Putamen (tissue), 1 donor: ENCODE results near the gene SNRNP27.

Source experiments
- DNase-seq: peaks from one replicate; pipeline ENCODE4 v3.0.0-alpha.2; 2016; ENCODE audit warnings: low spot score

The SNRNP27 gene

GRCh38 chr2:69916106-69916505 lies 22.4 kb downstream of the SNRNP27 start:
- no peak for DNase-seq

- DNase-seq: no peak
Measured at GRCh38 chr2:69917852-69918251, 24.1 kb downstream of the SNRNP27 start.

GRCh38 chr2:69918401-69918800 lies 24.6 kb downstream of the SNRNP27 start:
- DNase-seq: no peak

- DNase-seq: no peak
Measured at GRCh38 chr2:69923116-69923515, 29.4 kb downstream of the SNRNP27 start.

GRCh38 chr2:69926849-69927515 lies 33.2 kb downstream of the SNRNP27 start:
- no peak for DNase-seq

- no peak for DNase-seq
Measured at GRCh38 chr2:69931832-69932595, 38.3 kb downstream of the SNRNP27 start.

GRCh38 chr2:69932596-69932922 lies 38.8 kb downstream of the SNRNP27 start:
- no peak for DNase-seq

- no peak for DNase-seq
Measured at GRCh38 chr2:69933254-69933828, 39.6 kb downstream of the SNRNP27 start.

GRCh38 chr2:69933839-69934613 lies 40.3 kb downstream of the SNRNP27 start:
- DNase-seq: peak; percentile 31

GRCh38 chr2:69934614-69934908 lies 40.8 kb downstream of the SNRNP27 start:
- no peak for DNase-seq

- DNase-seq: no peak
Measured at GRCh38 chr2:69935011-69935410, 41.3 kb downstream of the SNRNP27 start.

GRCh38 chr2:69936906-69937305 lies 43.1 kb downstream of the SNRNP27 start:
- DNase-seq: no peak

GRCh38 chr2:69937968-69938367 lies 44.2 kb downstream of the SNRNP27 start:
- DNase-seq: no peak

GRCh38 chr2:69939722-69940121 lies 46.0 kb downstream of the SNRNP27 start:
- DNase-seq: no peak

GRCh38 chr2:69940691-69941090 lies 46.9 kb downstream of the SNRNP27 start:
- DNase-seq: no peak

GRCh38 chr2:69943000-69943842 lies 49.5 kb downstream of the SNRNP27 start:
- DNase-seq: no peak

- no peak for DNase-seq
Measured at GRCh38 chr2:69943843-69944525, 50.2 kb downstream of the SNRNP27 start.

- DNase-seq: no peak
Measured at GRCh38 chr2:69944756-69945155, 51.0 kb downstream of the SNRNP27 start.

GRCh38 chr2:69945441-69945840 lies 51.7 kb downstream of the SNRNP27 start:
- DNase-seq: no peak

GRCh38 chr2:69945941-69946340 lies 52.2 kb downstream of the SNRNP27 start:
- DNase-seq: no peak
